ENCODE results near the gene ASPA.

Gene ASPA

DNA sequence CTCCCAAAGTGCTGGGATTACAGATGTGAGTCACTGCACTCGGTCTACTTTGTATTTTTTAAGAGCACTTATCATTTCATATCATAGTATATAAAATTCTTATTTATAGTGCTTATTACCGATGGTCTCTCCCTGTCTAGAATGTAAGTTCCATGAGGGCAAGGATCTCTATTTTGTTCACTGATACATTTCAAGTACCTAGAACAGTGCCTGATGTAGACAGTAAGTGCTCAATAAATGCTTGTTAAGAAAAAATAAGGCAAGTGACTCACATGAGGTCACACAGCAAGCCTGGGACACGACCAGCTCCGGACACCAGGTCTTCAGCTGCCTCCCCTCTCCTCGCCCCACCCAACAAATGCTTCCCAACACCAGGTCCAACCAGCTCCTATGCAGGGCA is 58.0 kb downstream of the ASPA start:
- Mint-ChIP-seq H3K4me1 (peaks cover 5 to 17% of the 10 kb centered on the region in 2 donors), H3K9me3 (peaks cover 0 to 2% of the 10 kb centered on the region in 2 donors), H3K27ac (peak overlapping the region; percentile 9), H3K36me3 (peaks cover 0 to 1% of the 10 kb centered on the region in 2 donors), H3K4me3 (no peak overlapping the region), H3K27me3 (peaks cover 6 to 24% of the 10 kb centered on the region in 2 donors)
- DNase-seq (no peak), ATAC-seq (replicated peaks) (no peak)

DNA sequence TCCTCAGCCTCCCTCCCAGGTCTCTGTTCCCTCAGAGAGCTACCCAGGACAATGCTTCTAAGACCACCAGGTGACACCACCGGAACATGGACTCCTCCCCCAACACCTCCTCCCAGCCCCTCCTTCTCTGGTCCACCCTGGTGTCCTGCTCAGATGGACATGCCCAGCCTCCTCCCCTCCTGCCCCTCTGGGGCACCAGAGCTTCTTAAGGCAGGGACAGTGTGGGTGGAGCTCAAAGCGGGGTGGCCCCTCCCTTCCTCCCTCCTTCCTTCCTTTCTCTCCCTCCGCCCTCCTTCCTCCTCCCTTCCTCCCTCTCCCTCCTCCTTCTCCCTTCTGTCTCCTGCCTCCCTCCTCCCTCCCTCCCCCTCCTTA is 59.1 kb downstream of the ASPA start:
- ATAC-seq (replicated peaks) (peak in 1 of 2 donors; percentile 22), DNase-seq (no peak)
- peaks cover 5 to 17% of the 10 kb centered on the region in 2 donors for H3K4me1 Mint-ChIP-seq
- peaks cover 0 to 2% of the 10 kb centered on the region in 2 donors for H3K9me3 Mint-ChIP-seq
- H3K4me3 Mint-ChIP-seq, result peak overlapping the region; percentile 34 to 66
- H3K27me3 Mint-ChIP-seq, result peaks cover 6 to 22% of the 10 kb centered on the region in 2 donors
- no peak overlapping the region for H3K27ac Mint-ChIP-seq
- H3K36me3 Mint-ChIP-seq, result peaks cover 0 to 1% of the 10 kb centered on the region in 2 donors

DNA sequence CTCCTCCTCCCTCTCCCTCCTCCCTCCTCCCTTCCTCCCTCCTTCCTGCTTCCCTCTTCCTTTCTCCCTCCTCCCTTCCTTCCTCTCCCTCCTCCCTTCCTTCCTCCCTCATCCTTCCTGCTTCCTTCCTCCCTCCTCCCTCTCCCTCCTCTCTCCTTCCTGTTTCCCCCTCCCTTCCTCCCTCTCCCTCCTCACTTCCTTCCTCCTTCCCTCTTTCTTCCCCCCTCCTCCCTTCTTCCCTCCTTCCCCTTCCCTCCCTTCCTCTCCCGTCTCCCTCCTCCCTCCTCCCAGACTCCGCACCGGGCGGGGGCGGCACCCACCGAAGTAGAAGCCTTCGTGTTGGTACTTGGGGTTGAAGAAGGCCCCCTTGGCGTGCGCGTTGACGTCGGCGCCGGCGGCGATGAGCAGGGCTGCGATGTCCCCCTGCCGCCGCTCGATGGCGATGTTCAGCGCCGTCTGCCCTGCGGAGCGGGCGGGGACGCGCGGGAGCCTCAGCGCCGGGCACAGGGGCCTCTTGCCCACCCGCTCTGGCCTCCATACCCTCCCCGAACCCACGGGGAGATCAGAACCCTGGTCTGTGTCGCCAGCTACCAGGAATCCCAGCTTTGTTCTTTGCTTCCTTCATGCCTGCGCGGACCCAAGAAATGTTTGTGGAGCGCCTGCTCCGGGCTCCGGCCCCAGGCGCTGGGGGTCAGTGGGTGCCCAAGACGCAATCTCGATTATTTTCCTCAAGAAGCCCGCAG is 59.6 kb downstream of the ASPA start:
- H3K27me3 Mint-ChIP-seq, result peaks cover 6 to 27% of the 10 kb centered on the region in 2 donors
- H3K4me1 Mint-ChIP-seq, result peaks cover 5 to 17% of the 10 kb centered on the region in 2 donors
- peak overlapping the region; percentile 56 to 66 for H3K4me3 Mint-ChIP-seq
- peak; percentile 66 for DNase-seq
- peaks cover 0 to 2% of the 10 kb centered on the region in 2 donors for H3K9me3 Mint-ChIP-seq
- H3K27ac Mint-ChIP-seq, result peak overlapping the region; percentile 37
- H3K36me3 Mint-ChIP-seq, result peaks cover 0 to 1% of the 10 kb centered on the region in 2 donors
- ATAC-seq (replicated peaks), result peak; percentile 89 to 94

DNA sequence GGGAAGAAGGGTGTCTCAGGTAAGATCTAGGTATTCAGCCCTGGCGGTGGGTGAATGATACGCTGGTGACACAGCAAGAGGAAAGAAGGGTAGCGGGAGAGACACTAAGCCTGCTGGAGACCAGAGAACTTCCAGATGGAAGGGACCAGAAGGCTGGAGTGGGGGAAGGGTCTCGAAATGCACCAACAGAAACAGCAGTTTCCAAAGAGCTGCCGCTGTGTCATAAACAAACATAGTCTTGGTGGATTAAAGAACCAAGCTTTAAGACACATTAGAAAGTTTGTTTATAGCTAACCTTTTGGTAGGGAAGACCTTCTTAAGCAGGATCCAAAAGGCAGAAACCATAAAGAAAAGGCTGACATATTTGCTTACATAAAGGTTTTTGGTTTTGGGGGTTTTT is 60.9 kb downstream of the ASPA start:
- no peak for ATAC-seq (replicated peaks)
- H3K4me3 Mint-ChIP-seq, result no peak overlapping the region

DNA sequence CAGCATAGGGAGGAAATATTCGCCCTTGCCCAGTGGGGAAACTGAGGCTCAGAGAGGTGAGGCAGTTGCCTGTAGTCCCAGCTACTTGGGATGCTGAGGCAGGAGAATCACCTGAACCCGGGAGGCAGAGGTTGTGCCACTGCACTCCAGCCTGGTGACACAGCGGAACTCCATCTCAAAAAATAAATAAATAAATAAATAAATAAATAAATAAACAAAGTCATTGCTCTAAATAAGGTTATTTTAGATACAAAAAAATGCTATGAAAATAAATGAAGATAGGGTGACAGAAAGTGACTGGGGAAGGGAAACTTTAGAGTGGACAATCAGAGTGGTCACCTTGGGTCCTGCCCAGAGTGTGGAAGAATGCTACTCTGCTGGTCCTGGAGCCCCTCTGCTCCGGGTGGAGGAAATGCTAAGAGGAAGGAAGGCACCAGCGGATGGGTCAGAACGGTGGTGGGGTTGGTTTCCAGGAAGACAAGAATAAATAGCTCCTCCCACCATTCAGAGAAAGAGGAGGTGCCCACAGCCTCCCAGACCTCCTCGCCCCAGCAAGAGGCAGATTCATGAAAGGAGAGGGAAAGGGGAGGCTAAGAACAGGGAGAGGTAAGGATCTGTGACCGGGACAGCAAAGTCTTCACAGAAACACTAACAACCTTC is 64.2 kb downstream of the ASPA start:
- DNase-seq (no peak), ATAC-seq (replicated peaks) (no peak)
- no peak overlapping the region for H3K27ac Mint-ChIP-seq
- no peak overlapping the region for H3K4me3 Mint-ChIP-seq
- peaks cover 13 to 34% of the 10 kb centered on the region in 2 donors for H3K27me3 Mint-ChIP-seq
- peaks cover 0 to 1% of the 10 kb centered on the region in 2 donors for H3K9me3 Mint-ChIP-seq
- H3K36me3 Mint-ChIP-seq, result no peaks in the 10 kb centered on the region
- H3K4me1 Mint-ChIP-seq, result peaks cover 0 to 6% of the 10 kb centered on the region in 2 donors

More for the DNA sequence above, 60.9 kb downstream of the ASPA start:
- Mint-ChIP-seq H3K27me3 (peaks cover 6 to 27% of the 10 kb centered on the region in 2 donors), H3K4me1 (peaks cover 5 to 17% of the 10 kb centered on the region in 2 donors), H3K36me3 (peaks cover 0 to 1% of the 10 kb centered on the region in 2 donors), H3K27ac (no peak overlapping the region), H3K9me3 (peaks cover 0 to 4% of the 10 kb centered on the region in 2 donors)
- DNase-seq, result no peak

DNA sequence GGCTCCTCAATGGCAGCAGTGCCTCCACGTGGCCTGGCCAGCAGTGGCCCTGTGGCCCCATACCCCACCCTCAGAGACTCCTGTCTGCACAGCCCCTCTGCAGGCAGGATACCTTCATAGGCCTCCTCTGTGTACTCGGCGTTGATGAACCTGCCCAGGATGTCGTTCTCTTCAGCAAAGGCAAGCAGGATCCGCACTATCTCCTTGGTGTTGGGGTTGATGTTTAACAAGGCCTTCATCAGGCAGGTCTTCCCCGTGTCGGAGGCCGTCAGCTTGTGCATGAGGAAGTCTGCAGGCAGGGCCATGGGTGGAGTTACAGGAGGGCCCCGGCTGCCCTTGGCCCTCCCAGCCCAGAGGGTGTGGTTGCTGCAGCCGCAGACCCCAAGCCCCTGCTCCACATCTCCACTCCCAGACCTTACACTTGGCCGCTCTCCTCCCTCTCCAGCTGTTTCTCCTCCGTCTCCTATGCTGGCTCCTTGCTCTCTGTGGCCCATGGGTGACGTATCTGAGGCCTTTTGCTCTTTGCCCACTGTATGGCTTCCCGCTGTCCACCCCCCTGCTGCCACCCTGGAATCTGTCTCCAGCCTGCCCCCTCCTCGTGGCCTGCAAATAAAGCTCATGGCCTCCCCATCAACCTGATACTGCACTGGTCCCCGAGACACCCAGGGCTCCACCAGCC is 66.8 kb downstream of the ASPA start:
- Mint-ChIP-seq H3K27ac (no peak overlapping the region), H3K27me3 (peaks cover 17 to 23% of the 10 kb centered on the region in 2 donors), H3K9me3 (peaks cover 0 to 1% of the 10 kb centered on the region in 2 donors), H3K36me3 (no peaks in the 10 kb centered on the region), H3K4me1 (no peaks in the 10 kb centered on the region), H3K4me3 (no peak overlapping the region)
- DNase-seq (no peak), ATAC-seq (replicated peaks) (no peak)

DNA sequence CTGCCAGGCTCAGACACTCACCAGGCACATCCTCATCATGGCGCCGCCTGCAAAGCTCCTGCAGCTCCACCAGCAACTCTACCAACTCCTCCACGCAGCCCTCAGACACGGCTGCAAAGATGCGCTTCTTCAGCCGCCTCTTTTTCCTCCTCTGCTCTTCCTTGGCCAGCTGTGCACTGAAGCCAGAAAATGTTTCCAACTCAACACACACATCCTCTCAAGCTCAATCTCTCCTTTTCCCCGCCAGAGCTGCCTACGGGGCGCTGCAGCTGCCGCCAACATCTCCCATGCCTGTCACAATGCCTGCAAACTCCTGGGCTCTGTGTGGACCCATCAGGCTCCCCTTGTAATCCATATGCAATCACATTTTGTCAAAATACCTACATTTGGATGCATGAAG is 67.7 kb downstream of the ASPA start:
- H3K9me3 Mint-ChIP-seq, result peaks cover 0 to 1% of the 10 kb centered on the region in 2 donors
- no peaks in the 10 kb centered on the region for H3K36me3 Mint-ChIP-seq
- no peak overlapping the region for H3K27ac Mint-ChIP-seq
- DNase-seq (no peak), ATAC-seq (replicated peaks) (no peak)
- peaks cover 17 to 23% of the 10 kb centered on the region in 2 donors for H3K27me3 Mint-ChIP-seq
- H3K4me1 Mint-ChIP-seq, result no peaks in the 10 kb centered on the region
- no peak overlapping the region for H3K4me3 Mint-ChIP-seq

DNA sequence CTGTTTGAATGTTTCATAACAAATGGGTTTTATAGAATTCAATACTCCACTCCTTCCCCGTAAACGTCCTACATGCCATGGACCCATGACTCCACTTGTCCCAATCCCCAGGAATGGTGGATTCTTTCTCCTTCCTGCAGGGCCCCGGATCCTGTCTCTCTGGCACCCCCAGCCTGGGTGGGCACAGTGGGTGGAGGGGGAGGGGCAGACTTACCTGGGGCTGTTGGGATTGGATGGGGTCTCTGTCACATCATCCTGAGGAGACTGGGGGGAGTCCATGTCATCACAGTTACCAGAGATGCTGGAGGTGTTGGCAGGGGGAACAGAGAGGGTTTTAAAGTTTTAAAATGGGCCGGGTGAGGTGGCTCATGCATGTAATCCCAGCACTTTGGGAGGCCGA is 68.6 kb downstream of the ASPA start:
- ATAC-seq (replicated peaks) (no peak), DNase-seq (no peak)
- Mint-ChIP-seq H3K27ac (no peak overlapping the region), H3K4me3 (no peak overlapping the region), H3K27me3 (peaks cover 18 to 27% of the 10 kb centered on the region in 2 donors), H3K9me3 (peaks cover 1 to 2% of the 10 kb centered on the region in 2 donors), H3K4me1 (no peaks in the 10 kb centered on the region), H3K36me3 (no peaks in the 10 kb centered on the region)

DNA sequence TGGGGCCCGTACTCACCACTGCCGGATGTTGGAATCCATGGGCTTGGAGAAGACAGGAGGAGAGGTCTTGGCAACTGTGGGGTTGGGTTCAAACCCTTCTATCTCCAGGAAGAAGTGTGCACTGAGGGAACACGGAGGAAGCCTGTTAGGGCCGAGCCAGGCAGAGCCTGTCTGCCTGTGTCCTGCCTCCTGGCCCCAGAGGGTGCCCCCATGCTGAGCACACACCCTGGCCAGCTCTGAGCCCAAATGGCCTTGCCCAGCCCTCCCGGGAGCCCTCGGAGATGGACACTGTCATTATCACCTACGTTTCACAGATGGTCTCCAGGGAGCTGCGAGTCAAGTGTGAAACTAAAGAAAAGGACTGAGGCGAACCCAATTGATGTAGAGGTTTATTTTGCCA is 69.4 kb downstream of the ASPA start:
- peaks cover 24 to 30% of the 10 kb centered on the region in 2 donors for H3K27me3 Mint-ChIP-seq
- DNase-seq (no peak), ATAC-seq (replicated peaks) (no peak)
- H3K36me3 Mint-ChIP-seq, result no peaks in the 10 kb centered on the region
- peaks cover 6 to 7% of the 10 kb centered on the region in 2 donors for H3K9me3 Mint-ChIP-seq
- H3K4me1 Mint-ChIP-seq, result no peaks in the 10 kb centered on the region
- no peak overlapping the region for H3K4me3 Mint-ChIP-seq
- H3K27ac Mint-ChIP-seq, result no peak overlapping the region

DNA sequence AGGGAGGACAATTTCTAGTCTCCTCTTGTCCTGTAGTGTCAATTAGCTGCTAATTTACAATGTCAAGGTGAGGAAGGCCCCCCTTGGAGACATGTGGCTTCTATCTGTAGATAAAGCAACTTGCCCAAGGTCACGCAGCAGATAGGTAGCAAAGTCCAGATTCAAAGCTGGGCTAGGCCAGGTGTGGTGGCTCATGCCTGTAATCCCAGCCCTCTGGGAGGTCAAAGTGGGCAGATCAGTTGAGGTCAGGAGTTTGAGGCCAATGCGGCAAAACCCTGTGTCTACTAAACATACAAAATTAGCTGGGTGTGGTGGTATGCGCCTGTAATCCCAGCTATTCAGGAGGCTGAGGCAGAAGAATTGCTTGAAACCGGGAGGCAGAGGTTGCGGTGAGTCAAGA is 70.7 kb downstream of the ASPA start:
- Mint-ChIP-seq H3K27ac (no peak overlapping the region), H3K36me3 (no peaks in the 10 kb centered on the region), H3K4me1 (no peaks in the 10 kb centered on the region), H3K4me3 (no peak overlapping the region), H3K9me3 (peaks cover 6% of the 10 kb centered on the region in 2 donors), H3K27me3 (peaks cover 24 to 28% of the 10 kb centered on the region in 2 donors)
- ATAC-seq (replicated peaks) (no peak), DNase-seq (no peak)

DNA sequence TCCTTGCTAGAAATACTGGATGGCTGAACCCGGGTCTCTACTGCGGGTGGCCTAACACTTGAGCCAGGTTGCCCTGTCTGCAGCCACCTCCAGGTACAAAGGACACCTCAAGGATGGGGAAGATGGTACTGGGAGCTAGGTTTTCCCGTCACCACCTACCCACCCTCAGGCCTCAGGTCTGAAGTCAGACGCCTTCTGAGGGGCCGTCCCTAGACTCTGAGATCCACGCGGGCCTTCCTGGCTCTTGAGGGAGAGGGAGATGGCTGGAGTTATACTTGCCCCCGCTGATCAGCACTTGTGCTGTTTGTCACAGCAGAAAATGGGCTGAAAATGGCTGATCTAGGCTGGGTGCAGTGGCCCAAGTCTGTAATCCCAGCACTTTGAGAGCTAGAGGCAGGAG is 71.2 kb downstream of the ASPA start:
- no peaks in the 10 kb centered on the region for H3K36me3 Mint-ChIP-seq
- peaks cover 6% of the 10 kb centered on the region in 2 donors for H3K9me3 Mint-ChIP-seq
- no peak for ATAC-seq (replicated peaks)

DNA sequence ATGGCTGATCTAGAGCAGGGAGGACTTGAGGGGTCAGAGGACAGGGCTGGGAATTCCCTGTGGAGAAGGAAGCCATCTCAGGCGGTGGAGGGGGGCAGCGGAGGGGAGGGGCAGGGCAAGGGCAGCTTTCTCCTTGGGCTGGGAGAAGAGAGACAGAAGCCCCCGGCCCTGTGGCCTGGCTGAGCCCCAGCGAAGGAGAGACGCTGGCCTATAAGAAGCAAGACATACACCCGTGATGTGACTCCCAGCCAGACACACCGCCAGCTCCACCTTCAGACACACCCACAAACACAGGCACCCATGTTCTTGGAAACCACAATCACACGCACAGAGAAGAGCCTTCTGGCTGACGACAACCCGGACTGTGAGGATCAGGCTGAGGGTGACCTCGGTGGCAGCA is 71.8 kb downstream of the ASPA start:
- ATAC-seq (replicated peaks) (no peak), DNase-seq (no peak)
- Mint-ChIP-seq H3K27me3 (peaks cover 22 to 24% of the 10 kb centered on the region in 2 donors), H3K36me3 (no peaks in the 10 kb centered on the region), H3K9me3 (peaks cover 6% of the 10 kb centered on the region in 2 donors), H3K27ac (no peak overlapping the region), H3K4me3 (no peak overlapping the region), H3K4me1 (no peaks in the 10 kb centered on the region)

More for the DNA sequence above, 71.2 kb downstream of the ASPA start:
- Mint-ChIP-seq H3K4me3 (no peak overlapping the region), H3K4me1 (no peaks in the 10 kb centered on the region), H3K27me3 (peaks cover 24 to 28% of the 10 kb centered on the region in 2 donors), H3K27ac (no peak overlapping the region)
- DNase-seq, result no peak

DNA sequence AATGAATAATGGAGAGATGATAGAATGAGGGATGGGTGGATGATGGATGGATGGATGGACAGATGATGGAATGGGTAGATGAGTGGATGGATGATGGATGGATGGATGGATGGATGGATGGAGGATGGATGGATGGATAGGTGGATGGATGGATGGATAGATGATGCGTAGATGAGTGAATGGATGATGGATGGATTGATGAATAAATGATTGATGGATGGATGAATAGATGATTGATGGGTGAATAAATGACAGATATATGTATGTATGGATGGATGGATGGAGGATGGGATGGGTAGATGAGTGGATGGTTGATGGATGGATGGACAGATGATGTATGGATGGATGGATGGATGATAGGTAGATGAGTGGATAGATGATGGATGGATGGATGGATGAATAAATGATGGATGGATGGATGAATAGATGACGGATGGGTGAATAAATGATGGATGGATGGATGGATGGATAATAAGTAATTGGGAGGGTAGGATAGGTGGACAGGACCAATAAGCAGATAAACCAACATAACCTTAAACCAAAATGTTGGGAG is 73.9 kb downstream of the ASPA start:
- Mint-ChIP-seq H3K36me3 (no peaks in the 10 kb centered on the region), H3K9me3 (peaks cover 6% of the 10 kb centered on the region in 2 donors), H3K4me1 (peaks cover 0 to 2% of the 10 kb centered on the region in 2 donors), H3K27me3 (peaks cover 21 to 29% of the 10 kb centered on the region in 2 donors), H3K4me3 (no peak overlapping the region), H3K27ac (no peak overlapping the region)
- ATAC-seq (replicated peaks) (no peak), DNase-seq (no peak)

DNA sequence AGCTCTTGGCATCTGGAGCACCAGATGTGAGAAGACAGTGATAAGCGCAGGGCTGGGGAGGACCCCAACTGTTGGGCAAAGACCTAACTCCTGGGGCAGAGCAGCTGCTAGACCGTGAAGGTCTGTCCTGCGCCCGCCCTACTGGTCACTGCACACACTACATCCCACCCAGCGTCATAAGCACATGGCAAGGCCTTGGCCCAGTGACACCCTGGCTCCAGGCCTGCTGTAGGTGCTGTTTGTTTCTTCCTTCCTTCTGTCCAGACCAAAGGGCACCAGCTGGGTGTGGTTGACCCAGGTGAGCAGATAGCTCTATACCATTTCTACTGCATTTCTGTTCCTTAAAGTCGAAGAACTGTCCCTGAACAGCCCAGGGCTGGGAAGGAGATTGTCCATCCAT is 75.4 kb downstream of the ASPA start:
- no peak overlapping the region for H3K4me3 Mint-ChIP-seq
- no peak overlapping the region for H3K27ac Mint-ChIP-seq
- peak; percentile 43 to 45 for ATAC-seq (replicated peaks)

More for the DNA sequence above, 75.4 kb downstream of the ASPA start:
- peaks cover under 1 to 2% of the 10 kb centered on the region in 2 donors for H3K4me1 Mint-ChIP-seq
- peaks cover 6% of the 10 kb centered on the region in 2 donors for H3K9me3 Mint-ChIP-seq
- peaks cover 25 to 36% of the 10 kb centered on the region in 2 donors for H3K27me3 Mint-ChIP-seq
- H3K36me3 Mint-ChIP-seq, result no peaks in the 10 kb centered on the region
- no peak for DNase-seq

Measured in stimulated activated naive B cell treated with anti-CD40 and anti-IgM and Interleukin-4, amounts not matched to agents 10 μg/mL and 1 μg/mL and 100 μg/mL, for 72 hours (primary cell).